Inferior parietal cortex (tissue), 1 donor: ENCODE measurements around the gene MAGI1.
"Not testable (repeated sequence)": the region's sequence is repeated elsewhere in the genome, so short reads cannot be mapped to it uniquely, and the experiment has no call there.

Source experiments
- DNase-seq: peaks from one replicate; pipeline ENCODE4 v3.0.0-alpha.2; 2016; ENCODE audit errors: extremely low spot score

MAGI1 gene

DNA sequence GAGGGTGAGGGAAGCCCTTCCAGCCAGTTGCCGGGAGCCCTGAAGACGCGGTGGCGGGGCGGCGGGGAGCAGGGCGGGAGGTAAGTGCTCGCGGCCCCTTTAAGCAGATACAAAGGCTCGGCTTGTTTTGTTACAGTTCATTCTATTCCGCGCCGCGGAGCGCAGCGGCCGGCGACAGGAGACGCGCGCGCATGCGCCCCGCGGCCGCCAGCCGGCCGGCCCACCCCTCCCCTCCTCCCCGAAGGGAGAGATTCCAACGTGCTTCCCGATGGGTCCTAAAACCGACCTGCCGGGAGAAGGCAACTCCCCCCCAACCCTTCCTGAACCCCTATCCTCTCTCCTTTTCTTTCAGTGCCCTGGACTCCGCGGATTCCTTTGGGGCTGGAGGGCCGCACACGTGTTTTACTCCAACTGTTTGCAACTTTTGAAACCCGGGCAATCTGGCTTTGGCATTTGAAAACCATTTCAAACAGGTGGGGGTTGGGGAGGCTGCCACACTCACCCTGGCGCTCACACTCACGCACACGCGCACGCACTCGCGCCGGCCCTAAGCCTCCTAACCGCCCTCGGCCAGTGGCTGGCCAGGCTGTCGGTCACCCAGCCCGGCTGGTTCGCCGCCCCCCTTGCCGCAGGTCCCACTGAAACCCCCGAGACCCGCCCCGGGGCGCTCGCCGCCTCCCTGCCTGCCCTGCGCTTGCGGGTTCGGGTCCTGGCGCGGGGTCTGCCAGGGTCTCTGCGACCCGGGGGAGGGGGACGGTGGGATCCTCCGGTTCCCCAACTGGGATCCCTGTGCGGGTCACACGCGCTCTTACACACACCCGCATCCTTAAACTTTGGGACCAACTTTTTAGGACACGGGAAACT lies at the start of gene MAGI1:
TSS of gene MAGI1 (minus strand) at position 193 of the 864 bp plus-strand sequence. CDS start 610 bp downstream, outside the sequence.
- DNase-seq, result peak; percentile 88

DNA sequence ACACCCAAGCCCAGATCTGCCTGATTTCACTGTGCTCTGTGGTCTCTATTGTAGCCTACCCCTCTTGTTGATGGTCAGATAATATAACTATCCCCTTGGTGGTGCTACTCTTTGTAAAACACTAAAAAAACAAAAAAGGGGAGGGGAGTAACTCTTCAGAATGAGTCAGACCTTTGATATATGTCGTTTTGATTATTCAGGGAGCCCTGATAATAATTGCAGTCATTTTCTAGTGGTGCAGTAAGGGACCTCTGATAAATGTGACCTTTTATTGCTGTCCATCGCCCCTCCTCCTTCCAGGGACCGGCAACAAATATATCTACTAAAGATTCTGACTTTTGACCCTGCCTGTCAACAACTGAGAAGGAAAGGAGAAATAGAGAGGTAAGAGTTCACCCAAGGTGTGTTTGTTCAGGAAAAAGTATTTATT lies 45.1 kb upstream of the MAGI1 start:
- DNase-seq, result no peak

DNA sequence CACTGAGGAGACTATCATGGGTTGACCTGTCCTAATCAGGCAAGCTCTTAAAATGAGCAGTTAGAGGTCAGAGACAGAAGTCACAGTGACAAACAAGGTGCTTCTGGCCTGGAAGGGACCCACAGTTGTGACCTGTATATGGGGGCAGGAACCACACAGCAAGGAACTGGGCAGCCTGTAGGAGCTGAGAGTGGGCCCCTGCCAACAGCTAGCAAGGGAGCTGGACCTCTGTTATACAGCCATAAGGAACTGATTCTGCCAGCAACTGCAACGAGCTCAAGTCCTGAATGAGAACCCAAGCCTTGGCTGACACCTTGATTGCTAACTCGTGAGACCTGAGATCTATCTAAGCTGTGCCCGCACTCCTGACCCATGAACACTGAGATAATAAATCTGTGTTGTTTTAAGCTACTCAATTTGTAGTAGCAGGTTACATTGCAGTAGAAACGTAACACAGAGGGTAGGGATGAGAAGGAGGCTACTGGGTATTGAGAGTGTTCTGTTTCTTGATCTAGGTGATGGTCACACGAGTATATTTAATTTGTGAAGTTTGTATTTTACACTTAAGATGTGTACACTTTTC lies 44.5 kb upstream of the MAGI1 start:
- DNase-seq, result no peak

DNA sequence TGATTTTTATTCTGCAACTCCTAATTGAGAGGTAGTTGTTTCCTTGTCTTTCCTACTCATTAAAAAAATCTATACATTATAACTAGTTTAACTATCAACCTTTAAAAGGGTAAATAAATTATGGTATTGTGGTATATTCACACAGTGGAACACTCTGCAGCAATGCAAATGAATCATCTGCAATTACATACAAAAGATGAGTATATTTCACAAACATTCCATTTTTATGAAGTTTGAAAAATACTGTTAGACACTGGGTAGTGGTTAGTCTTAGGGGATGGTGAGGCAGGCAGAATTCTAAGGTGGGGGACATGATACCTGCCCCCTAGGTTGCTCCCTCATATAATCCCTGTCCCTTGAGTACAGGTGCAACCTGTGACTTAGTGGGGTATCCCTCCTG lies 44.0 kb upstream of the MAGI1 start:
- DNase-seq, result no peak

DNA sequence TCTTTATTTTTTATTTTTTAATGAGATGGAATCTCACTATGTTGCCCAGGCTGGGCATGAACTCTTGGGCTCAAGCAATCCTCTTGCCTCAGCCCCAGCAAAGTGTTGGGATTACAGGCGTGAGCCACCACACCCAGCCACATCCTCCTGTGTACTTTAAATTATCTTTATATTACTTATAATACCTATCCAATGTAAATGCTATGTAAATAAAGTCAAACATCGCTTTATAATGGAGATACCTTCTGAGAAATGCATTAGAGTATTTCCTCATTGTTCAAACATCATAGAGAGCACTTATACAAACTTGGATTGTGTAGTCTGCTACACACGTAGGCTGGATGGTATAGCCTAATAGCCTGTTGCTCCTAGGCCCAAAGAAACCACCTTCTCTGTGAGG lies 41.4 kb upstream of the MAGI1 start:
- no peak for DNase-seq

- DNase-seq, result no peak
Observed at GRCh38 chr3:66077973-66078372, 39.3 kb upstream of the MAGI1 start.

GRCh38 chr3:66076861-66077470 lies 38.2 kb upstream of the MAGI1 start:
- DNase-seq, result no peak

DNA sequence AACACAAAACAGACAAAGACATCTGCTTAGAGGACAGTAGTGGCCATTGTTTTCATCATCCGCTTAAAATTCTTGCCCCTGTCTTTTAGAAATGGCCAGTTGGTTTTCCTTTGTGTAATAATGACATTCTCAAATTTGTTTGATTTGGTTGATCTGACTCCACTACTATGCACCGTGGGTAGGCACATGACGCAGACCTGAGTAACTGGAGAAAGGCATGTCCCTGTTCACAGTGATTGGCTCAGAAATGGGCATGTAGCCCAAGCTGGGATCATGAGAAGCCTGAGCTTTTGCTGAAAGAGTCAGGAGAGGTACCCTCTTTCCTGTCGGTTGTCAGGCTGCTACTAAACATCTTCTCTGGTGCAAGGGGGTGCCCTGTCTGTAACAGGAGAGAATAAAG lies 36.6 kb upstream of the MAGI1 start:
- no peak for DNase-seq

DNA sequence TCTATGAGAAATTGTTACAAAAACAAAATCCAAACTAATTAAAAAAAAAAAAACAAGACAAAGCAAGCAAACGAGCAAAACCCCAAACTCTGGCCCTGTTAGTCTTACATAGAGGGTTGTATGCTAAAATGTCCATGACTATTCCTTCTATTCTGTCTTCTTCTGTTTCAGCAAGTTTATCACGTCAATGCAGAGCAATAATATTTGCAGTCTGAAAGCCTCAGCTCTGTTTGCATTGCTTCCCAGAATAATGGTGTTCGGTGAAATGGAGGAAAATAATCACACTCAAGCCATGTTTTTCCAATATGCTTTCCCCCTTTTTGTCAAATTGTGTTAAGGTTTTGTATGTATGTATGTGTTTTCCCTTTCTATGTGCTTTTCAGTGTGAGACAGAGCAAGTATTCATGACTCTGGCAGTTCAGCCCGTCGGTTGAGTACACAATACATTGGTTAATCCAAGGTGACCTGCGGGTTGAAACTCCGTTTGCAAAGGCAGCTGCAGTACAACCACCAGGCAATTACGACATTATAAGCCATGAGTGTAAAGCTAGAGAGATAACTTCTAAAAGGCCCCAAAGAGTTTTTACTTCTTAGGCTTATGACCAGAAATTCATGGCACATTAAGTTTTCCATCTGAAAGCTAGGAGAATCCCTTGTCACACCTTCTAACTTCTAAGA lies 34.9 kb upstream of the MAGI1 start:
- no peak for DNase-seq

DNA sequence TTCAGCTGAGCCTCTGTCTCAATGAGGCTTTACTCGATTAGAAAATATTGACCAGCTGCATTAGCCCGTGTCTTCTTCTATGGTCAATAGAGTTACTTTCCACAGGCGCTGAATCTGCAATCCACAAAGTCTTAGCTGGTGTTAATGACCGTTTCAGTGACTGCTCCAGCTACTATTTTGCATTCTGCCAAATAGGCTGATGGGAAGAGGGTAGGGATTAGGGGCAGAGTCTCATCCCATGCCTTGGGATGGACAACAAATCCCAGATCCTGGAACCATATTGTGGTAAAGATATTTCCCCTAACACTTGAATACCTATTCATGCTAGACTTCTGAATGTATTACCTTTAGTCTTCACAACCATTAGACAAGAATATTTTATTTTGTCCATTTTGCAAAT lies 29.5 kb upstream of the MAGI1 start:
- DNase-seq, result no peak

DNA sequence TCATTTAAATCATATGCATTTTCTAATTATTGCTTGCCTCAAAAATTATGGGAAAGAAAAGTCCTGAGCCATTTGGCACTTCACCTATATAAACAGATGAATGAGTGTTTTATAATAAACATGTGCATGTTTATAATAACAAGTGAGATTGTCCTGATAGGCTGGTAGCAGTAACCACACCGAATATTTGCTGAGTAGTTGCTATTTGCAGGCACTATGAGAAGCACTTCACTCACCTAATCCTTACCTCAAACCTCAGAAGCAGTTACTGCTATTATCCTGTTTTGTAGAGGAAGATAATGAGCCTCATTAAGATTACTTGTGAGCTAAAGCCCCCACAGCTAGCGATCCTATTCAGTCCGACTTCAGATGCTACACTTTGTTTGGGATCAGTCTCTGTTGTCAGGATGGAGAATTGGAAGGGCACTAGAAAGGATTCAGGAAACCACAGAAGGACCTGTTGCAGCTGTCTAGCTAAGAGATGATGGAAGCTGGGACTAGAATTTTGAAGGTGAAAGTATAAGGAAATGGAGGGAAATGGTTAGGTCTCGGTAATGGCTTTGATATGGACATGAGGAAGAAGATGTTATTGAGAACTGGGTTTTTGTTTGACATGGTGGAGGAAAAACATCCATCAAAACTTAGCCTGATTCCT lies 28.4 kb upstream of the MAGI1 start:
- no peak for DNase-seq

GRCh38 chr3:66055289-66055688 lies 16.6 kb upstream of the MAGI1 start:
- DNase-seq, result no peak

DNA sequence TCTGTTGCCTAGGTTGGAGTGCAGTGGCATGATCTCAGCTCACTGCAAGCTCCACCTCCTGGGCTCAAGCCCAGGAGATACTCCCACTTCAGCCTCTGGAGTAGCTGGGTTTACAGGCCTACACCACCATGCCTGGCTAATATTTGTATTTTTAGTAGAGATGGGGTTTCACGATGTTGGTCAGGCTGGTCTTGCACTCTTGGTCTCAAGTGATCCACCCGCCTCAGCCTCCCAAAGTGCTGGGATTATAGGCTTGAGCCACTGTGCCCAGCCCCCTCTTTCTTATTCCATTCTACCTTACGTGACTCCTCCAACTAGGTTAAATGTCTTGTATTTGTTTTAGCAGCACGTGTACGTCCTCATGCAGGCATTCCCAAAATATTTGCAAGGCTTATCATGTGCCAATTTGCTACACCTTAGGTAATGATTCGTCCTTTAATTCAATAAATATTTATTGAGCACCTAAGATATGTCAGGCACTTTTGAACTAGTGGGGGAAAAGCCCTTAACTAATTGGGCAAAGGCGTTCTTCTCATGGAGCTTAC lies 14.9 kb upstream of the MAGI1 start:
- no peak for DNase-seq

DNA sequence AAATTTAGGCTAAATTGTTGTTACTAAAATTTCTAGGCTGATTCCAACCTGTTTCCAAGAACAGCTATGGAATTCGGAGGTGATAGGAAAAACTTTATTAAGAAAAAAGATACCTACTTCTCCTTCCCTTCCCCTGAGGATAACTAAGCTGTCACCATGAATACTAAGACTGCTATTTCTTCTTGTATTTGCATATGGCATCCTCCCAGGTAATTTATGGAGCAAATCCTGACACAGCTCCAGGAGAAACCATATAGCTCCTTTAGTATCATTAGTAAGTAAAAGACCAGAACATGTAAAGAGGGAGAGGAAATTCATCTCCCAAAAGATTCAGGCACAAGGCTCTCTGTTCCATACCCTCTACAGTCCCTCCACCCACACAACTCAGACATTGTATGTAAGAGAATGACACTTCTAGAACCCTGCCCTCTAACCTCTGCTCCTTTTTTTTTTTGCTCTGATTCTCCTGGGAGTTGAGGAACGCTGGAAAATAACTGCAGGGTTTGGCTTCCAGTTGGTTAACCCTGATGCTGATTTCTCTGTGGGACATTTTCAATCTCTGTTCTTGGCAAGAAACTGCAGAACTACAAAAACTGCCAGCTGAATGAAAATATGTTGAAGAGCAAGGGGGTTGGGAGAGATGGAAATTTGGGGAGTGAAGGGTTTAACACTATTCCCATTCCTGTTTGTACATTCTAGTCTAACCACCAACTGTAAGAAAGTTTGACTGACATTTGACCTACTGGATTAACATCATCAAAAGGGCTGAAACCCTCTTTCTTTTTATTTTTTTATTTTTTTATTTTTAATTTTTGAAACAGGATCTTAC lies 14.2 kb upstream of the MAGI1 start:
- no peak for DNase-seq

- DNase-seq, result no peak
Observed at GRCh38 chr3:66050821-66051220, 12.1 kb upstream of the MAGI1 start.

DNA sequence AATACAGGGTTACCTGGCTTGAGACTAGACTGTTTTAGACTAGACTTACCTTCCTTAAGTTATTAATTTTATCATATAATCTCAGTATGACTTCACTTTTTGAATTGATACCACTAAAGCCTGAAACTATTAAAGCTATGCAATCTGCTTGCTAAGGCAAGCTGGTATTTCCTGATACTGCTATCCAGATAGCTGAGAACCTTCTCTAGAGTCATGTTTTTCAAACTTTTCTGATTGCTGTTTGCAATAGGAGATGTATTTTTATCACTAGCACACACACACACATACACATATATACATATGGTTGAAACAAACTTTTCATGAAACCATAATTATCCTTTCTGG lies 9.3 kb upstream of the MAGI1 start:
- no peak for DNase-seq

DNA sequence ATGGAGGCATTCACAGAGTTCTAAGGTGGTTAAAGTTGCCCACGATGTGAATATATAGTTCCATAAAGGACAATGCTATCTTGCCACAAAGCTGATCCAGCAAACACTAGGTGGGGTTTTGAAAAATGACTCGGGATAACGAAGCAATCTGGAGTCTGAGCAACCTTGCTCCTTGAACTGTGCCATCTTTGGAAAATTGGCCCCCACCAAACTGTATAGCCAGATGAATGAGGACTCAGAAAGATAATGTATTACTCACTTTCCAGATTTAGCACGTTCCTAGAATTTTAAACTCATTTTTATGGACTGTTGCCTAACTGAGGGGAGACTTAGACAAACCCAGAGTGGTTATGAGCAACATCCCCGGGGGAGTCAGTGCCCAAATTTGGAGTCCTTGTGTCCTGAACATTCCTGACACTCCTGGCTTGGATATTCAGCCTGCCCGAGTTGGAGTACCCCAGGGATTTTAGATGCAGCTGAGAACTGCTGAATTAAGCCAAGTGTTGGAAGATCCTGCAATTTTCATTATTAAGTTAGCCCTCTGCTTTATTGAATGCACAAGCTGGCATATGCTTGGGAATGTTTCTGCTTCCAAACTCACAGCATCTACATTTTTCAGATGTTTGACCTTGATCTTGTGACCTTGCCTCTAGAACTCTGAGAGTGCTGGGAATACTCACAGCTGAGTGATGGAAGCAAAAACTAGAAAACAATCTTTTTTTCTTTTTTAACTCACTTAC lies 8.8 kb upstream of the MAGI1 start:
- DNase-seq, result no peak

- not testable (repeated sequence) for DNase-seq
Observed at GRCh38 chr3:66046321-66046720, 7.6 kb upstream of the MAGI1 start.

GRCh38 chr3:66041828-66042227 lies 3.1 kb upstream of the MAGI1 start:
- no peak for DNase-seq

DNA sequence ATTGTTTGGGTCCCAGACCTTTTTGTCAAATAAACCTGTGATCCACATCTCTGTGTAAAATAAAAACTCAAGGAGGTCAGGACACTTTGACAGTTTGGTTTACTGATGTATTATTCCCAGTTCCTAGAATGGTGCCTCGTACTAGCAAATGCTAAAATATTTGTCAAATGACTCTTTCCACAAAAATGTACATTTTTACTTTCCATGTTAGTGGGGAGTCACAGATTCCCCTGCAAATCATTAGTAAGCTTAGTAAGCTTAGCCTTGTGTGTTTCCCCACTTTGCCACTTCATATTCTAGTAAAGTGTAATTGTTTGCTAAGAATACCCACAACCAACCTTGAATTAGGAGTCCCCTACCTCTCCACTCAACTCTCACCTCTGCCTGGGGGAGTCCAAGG lies 2.4 kb upstream of the MAGI1 start:
- DNase-seq, result no peak
